Measurements from ENCODE around the gene UMOD.

Gene UMOD

DNA sequence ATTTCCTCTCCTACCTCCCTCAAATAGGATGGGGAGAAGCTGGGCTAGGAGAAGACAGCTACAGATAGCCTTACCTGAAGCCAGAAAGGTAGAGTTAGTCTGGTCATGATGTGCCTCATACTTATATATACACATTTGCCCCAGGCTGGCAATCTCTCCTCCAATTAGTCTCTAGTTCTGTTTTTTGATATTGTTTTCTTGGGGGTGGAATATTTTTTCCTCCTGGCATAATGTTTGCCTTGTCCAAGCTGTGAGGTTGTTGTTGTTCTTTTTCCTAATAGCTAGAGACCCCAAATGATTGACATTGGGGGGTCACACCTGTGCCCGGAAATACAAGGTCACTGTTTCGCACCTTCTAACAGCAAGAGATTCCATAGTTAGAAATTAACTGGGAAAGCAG is at the start of gene UMOD:
UMOD (minus strand) TSS at position 101 of the 400 bp plus-strand sequence. CDS start 1,978 bp downstream, outside the sequence.
- DNase-seq = no peak

DNA sequence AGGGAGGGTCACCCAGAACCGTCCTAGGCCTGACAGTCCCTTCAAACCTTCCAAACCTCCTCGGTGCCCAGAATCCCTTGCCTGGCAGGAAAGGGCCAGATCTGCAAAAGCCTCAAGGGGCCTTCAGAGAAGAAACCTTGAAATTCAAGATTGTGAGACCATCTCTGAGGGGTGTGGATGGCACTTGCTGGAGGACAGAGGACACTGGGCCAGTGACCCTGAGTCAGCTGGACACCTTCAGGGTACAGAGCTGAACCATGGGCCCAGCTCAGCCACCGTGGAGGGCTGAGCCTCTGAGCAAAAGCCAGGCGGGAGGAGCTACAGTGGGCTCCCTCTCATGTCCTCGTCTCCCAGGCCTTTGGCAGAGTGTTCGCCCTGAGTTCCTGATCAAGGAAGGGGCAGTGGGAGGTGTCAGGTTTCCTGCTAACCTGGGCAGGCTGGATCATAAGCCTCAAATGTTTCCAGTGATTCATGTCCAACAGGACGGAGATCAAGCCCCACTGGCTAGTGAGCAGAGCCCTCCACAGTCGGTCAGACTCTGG is 49.0 kb upstream of the UMOD start:
- DNase-seq = no peak

DNA sequence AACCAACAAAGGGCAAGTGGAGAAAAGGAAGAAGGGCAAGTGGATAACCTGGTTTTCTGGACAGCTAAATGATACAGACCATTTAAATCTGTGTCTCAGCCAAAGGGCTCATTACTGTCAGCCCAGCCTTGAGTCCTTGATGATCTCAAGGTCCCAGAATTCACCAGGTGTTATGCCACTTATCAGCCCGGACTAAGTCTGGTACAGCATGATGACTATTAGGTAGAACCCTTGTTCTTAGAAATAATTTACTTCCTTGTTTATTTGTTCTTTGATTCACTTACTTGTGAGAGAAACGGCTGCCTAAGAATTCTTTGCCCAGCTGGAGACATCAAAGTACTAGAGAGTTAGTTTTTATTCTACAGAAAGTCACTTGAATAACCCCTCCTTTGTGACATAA is 48.6 kb upstream of the UMOD start:
- no peak for DNase-seq

DNA sequence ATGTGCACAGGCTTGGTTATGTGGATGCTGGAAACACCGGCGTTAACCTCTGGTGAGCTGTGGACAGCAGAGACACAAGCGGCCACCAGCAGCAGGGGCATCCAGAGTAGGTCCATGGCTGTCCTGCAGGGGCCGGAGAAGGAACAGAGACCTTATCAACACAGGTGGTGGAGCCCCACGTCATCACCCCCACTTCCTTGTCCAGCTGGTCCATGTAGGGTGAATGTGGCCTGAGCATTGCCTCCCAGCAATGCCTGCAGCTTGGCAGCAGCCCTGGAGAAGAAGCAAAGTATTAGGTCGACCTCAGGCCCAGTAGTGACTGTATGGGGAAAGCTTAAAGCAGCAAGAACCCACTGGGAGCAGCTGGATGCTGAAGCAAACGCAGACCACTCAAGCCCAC is 46.7 kb upstream of the UMOD start:
- DNase-seq = no peak

DNA sequence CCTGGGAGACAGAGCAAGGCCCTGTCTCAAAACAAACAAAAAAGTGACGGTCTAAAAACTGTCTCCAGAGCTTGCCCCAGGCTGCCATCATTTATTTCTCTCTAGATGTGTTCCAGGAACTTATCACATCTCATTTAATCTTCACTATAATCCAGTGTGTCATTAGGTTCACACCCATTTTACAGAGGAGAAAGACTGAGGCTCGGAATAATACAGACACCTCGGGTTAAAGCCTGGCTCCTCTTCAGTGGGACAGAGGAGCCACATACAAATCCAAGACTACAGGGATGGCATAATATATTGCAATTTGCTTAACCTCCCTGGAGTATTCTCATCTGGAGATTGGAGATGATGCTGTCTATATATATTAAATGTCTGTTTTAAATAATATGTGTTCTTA is 46.1 kb upstream of the UMOD start:
- DNase-seq = no peak

DNA sequence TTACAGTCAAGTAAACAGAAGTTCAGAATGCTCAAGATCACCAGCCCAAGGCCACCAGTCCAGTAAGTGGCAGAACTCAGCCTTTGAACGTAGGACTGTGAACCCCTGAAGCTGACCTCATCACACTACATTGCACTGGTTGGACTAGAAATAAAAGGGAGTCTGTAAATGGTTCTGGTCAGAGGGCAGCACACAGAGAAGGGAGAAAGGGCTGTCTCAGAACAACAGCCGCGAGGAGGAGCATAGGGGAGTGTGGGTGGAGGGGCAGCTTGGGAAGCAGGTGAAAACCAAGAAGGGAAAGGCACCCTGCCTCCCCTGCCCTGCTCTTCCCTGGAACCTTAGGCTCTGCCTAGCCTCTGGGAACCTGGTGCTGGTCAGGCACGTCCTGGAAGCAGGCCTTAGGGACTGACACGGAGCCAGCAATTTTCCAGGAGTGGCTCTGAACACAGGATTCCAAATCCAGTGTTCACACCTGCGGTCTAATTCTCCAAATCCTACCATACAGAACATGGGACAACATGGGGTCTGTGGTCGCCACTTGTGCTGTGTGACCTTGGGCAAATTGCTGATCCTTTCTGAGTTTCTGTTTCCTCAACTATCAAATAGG is 45.1 kb upstream of the UMOD start:
- DNase-seq = no peak

DNA sequence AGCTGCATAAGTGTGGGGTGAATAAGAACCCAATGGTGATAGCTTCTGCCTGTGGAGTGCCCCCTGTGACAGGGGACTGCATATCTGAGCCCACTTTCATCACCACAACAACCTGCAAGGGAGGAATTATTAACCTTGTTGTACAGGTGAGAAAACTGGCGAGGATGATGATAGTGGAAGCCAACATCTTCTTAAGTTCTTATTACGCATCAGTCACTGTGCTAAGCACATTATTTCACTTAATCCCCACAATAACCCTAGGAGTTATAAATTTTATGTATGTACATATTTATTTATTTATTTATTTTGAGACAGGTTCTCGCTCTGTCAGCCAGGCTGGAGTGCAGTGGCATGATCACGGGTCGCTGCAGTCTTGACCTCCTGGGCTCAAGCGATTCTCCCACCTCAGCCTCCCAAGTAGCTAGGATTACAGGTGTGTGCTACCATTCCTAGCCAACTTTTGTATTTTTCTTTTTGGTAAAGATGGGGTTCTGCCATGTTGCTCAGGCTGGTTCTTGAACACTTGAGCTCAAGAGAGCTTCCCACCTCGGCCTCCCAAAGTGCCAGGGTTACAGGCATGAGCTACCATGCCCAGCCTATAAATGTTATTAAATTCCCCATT is 44.4 kb upstream of the UMOD start:
- DNase-seq = no peak

DNA sequence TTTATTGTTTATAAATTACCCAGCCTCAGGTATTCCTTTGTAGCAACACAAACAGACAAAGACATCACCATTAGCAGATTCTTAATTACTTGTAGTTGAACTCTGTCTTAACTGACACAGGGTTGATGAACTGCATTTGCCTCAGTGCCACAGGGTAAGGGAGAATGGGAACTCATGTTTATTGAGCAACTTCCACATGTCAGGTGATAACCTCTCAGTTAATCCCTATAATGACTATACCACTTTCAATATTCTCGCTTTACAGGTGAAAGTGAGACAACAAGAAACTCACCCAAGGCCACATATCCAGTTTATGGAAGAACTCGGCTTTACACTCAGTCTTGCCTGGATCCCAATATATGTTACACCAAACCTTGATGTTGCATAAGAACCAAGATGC is 43.4 kb upstream of the UMOD start:
- no peak for DNase-seq

DNA sequence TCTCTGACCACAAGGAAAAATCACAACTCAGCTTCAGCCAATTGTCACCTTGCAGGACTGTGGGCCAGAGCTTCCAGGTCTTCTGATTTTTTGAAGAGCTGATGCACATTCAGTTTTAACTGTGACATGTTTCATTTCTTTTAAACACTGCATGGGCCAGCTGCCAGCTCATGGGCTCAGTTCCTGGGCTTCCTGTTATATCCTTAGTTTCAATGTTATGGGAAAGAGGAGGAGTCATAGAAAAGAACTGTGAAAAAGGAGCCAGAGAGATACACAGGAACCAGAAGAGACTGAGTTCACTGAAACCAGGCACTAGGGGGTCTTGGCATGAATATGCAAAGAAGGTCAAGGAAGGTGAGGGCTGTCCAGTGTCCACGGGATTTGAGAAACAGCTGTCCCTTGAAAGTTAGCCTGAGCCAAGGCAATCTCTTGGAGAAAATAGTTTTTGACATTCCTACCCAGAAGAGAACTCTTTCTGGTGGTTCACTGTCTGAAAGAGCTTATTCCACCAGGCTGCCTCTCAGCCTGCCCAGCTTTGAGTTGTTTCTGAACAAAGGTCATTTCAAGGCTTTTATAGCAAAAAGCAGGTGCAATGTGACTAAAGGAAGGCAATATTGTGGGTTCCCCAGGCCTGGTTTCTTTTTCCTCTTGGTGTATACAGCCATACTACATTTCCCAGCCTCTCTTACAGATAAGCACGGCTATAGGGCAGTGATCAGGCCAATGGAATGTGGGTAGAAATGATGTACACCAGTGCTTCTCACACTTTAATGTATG is 41.5 kb upstream of the UMOD start:
- no peak for DNase-seq

DNA sequence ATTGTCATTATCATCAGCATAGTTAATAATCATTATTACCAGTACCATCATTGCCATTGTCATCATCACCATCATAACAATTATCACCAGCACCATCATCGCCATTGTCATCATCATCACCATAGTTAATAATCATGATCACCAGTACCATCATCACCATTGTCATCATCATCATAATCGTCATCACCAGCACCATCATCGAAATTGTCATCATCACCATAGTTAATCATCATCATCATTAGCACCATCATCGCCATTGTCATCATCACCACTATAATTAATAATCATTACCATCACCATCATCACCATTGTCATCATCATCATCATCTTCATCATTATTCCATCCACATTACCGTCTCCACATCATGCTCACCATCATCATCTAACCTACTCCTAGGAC is 38.5 kb upstream of the UMOD start:
- DNase-seq = no peak

DNA sequence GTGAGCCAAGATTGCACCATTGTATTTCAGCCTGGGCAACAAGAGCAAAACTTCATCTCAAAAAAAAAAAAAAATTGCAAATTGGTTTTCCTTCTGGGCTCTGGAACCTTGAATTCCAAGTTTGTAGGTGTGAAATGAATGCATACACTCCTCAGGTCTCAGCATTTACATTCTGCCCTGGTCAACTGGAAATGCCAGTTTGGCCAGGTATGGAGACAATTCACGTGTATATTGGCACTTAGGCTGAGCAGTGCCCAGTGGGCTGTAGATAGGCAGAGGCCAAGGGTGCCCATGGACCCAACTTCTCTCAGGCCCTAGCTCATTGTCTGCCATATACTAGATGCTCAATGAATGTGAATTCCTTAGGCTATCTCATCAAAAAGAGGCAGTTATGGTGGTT is 36.3 kb upstream of the UMOD start:
- no peak for DNase-seq

DNA sequence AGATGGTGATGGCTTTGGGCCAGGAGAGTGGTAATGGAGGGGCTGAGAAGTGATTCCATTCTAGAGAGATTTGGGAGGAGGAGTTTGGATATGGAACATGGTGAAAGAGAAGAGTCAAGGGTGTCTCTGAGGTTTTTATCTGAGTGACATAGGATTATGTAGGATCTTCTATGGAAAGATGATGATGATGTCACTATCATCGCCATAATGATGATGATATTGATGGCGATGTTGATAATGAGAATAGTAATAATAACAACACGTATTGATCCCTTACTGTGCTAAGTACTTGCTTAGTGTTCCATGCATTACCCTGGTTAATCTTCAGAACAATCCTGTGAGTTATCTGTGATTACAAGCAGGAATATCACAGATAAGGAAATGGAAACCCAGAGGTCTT is 35.5 kb upstream of the UMOD start:
- no peak for DNase-seq

DNA sequence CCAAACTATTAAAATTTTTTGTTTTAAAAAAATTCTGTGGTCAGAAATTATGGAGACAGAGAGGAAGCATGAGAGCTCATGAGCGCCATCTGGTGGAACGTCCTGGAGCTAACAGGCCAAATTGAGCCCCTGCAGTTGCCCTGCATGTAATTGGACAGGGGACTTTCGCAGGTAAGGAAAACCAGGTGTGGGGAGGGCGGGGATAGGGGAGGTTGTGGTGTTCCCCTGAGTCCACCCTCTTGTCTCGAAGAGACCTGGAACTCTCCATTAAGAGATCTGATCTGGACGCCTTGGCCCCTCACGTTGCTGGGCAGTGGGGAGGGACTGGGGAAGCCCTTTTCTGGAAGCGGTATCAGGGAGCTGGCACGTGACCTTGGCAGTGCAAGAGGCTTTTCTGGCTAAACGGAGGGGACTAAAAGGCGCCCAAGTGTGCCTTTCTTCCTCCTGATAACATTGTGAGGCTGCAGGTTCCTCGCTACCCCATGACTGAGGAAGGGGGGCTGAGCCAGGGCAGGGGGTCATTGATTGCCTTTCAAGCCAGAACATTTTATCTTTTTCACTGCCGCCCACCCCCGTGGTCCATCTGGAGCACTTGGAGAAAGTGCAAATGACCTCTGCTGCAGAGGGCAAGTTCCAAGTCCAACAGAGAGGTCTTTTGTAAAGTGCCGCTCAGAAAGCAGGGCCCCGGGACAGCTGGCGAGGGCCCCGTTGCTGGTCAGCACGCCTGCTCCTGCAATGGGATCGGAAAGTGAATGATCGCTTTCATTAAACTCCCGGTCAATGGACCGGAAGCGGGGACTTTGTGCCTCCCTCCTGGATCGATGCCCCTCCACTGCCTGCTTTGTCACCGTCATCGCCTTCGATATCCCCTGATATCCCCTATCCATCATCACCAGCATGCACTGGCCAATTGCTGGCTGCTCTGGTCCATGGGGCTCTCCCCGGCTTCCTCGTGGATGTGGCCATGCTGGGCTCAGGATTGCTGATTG is 33.6 kb upstream of the UMOD start:
- peak; percentile 20 for DNase-seq

DNA sequence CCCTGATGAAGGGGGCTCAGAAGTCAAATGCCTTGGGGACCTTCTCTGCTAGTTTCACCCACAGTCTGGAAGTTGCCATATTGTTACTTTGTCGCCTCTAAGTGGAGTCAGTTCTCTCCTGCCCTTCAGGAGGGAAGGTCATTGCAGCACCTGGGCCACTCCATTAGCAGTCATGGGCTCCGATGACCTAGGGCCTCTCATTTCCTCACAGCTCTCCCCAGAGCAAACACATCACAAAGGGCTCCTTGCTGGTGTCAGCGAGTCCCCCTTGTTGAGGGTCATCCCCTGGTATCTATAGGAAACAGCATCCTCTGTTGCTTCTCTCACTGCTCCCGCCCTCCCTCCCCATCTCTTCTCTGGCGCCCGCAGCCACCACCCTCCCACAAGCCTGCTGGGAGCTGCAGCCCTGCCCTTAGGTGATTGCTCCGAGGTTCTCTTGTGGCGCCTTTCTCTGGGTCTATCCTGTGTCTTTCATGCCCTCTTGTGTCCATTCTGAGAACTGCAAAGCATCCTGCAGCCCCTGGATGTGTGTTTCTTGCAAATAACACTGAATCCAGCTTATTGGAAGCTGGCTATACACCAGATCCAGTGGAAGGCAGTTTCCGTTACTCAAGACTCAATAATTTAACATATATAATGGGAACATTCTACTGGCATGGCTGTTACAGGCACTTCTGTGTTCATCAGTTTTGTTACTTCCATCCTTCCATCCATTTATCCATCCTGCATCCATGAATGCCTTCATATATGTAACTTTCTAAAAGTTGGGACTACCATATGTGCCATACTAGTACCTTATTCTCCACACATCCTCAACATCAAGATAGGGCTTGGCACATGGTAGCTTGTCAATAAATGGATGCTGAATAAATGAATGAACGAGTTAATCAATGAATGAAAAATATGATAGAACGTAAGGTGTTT is 30.9 kb upstream of the UMOD start:
- DNase-seq = peak; percentile 14

DNA sequence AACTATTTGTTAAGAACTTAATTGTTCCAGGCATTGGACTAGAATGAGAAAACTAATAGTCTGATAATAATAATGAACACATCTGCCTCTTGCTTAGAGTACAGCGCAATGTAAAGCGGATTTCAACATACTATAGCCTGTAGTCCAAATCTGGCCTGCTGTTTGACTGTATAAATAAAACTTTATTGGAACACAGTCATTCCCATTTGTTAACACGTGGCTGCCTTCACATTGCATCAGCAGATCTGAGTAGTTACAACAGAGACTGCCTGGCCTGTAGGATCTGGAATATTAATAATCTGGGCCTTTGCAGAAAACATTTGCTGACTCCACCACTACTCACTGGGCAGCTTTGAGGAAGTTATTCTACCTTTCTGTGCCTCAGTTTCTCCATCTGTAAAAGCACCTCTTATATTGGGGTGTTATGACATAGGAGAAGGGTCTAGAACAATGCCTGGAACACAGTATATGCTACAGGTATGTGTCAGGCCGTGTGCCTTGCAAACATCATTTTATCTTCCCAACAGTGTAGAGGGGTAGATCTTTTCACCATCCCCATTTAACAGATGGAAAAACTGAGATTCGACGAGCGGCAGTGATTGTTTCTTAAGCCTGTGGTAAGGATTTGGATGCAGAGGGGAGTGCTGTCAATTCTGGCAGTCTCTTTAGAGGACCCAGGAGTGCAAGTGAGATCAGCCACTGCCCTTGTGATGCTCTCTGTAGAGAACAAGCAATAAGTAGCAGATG is 29.9 kb upstream of the UMOD start:
- no peak for DNase-seq

DNA sequence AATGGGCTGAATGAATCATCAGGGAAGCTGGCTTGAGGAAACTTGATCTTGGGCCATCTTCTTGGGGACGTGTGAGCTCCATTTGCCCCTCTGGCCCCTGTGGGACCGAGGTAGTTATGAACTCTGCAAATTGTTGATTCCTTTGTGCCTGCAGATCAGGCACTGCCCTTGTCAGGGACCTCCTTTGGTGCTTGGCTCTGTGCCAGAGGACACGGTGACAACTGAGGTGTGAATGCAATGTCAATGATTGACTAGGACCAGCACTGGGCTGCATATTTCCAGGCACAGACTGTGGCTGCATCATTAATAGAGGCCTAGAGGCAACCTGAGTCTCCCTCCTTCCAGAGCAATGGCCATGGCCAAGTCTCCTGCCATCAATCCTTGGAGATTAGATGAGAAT is 28.3 kb upstream of the UMOD start:
- DNase-seq = no peak

DNA sequence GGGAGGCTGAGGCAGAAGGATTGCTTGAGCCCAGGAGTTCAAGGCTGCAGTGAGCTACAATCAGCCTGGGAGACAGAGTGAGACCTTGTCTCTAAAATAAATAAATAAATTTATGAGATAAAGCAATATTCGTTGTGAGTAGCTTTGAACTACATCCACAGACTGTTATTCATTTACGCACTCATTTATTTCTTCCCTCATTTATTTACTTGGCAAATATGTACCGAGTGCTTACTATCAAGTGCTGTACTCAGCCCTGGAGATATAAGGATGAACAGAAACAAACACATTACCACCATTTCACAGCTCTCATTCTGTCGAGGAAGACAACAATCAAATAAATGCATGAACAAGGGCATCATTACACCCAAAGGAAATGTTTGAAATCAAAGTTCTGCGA is 24.7 kb upstream of the UMOD start:
- DNase-seq = no peak

DNA sequence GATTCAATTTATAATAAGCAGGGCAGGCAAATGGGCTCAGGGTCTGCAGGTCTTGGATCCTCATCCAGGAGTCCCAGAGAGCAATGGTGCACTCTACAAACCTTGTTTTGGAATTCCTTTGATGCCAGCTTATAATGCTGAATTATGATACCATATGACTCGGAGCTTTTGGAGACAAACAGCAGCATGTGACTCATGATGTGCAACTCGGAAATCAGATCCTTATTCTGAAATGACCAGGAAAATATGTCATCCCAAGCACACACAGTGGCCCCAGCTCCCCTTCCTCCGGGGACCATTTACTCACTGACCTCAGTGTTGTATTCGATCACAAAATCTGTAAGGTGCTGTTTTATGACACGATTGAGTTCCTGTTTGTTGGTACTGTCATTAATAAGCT is 20.2 kb upstream of the UMOD start:
- DNase-seq = no peak

DNA sequence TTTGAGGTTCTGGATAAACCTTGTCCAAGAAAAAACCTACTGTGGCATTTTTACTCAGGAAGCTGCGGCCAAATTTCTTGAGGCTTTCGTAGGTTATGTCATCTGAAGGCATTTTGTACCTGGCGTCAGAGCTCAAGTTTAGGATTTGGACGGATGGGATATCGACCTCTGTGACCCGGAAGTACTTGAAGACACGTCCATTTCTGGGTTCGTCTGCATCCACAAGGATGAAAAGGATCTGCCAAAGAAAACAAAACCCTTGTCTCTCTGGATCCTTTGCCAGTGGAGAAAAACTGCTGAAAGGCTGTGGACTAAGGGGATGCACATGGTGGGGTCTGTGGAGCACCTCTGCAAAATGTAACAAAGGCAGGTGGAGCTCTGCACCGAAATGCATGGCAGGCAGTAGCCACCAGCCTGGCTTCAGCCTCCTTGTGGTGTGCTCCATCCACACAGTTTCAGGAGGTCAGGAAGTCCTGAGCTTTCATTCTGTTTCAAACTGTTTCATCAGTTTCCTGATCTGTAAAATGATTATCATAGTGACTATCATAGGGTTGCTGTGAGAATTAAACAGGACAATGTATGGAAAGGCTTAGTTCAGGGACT is 17.0 kb upstream of the UMOD start:
- no peak for DNase-seq

DNA sequence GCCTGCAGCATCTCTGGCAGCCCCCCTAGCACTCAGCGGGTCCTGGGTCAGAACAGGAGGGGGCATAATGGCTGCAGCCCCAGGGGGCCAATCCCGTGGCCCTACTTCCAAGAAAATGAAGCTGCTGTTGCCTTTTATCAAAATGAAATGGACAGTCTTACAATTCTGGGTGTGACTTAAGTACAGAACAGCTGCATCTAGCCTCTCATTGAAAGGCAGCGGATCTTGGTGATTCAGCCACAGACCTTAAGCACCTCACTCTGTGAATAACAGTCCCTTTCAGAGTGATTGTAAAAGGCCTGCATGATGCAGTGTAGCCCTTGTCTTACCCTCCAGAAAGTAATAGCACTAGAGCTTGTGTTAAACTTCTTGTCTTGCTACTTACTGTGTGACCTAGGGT is 11.5 kb upstream of the UMOD start:
- no peak for DNase-seq

DNA sequence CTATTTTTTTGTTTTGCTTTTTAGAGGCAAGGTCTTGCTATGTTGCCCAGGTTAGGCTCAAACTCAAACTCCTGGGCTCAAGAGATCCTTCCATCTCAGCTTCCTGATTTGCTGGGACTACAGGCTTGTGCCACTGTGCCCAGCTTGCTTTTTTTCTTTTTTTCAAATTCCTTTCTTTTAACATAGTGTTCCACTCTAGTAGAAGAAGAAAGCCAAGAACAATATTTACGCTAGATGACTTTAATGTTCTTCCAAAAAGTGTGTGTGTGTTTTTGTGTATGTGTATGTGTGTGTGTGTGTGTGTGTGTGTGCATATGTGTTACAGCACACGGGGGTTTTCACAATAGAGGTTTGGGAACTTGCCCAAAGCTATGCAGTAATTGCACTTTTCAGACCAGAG is 10.7 kb upstream of the UMOD start:
- DNase-seq = no peak

Data from 8988T (cell line).